ENCODE measurements around the gene RHOF.

DNA sequence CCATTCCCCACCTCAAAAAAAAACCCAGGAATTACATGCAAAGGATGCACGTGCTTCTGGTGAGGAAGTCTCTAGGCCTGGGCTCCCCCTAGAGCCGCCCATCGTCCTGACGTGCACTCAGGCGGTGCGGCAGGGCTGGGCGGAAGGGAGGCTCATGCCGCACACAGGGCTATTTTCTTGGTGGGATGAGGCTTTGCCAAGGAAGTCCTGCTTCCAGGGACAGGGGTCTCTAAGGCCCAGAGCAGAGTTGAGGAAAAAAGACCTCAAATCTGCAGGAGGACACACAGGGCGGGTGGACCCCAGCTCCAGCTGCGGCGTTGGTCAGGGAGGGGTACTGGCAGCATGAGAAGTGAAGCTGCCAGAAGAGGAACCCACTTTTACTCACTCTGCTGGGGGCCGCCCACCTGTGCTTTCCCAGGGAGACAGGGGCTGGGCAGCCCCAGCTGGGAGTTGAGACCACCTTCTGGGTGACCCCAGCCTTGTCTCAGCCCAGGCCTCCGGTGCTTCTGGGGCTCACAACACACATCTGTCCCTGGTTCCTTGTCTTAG, 4.2 kb downstream of the RHOF start:
- TF ChIP-seq, protein P1, sequence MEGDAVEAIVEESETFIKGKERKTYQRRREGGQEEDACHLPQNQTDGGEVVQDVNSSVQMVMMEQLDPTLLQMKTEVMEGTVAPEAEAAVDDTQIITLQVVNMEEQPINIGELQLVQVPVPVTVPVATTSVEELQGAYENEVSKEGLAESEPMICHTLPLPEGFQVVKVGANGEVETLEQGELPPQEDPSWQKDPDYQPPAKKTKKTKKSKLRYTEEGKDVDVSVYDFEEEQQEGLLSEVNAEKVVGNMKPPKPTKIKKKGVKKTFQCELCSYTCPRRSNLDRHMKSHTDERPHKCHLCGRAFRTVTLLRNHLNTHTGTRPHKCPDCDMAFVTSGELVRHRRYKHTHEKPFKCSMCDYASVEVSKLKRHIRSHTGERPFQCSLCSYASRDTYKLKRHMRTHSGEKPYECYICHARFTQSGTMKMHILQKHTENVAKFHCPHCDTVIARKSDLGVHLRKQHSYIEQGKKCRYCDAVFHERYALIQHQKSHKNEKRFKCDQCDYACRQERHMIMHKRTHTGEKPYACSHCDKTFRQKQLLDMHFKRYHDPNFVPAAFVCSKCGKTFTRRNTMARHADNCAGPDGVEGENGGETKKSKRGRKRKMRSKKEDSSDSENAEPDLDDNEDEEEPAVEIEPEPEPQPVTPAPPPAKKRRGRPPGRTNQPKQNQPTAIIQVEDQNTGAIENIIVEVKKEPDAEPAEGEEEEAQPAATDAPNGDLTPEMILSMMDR (IDR thresholded peaks at IDR 0.05; ENCODE audit: low read depth, low read length, poor library complexity, severe bottlenecking) = no peak
- TF ChIP-seq EZH2phosphoT487 (IDR thresholded peaks at IDR 0.05; ENCODE audit: borderline replicate concordance, low read length) = no peak
